Natural killer cell (primary cell): ENCODE data around the gene HACD4. TPM values are rescaled to one million over a fixed set of nuclear protein-coding genes. Genes with fewer than 3 reads are reported as not detected.
A peak's percentile ranks its signal among the peaks of the same experiment; 100 is the strongest.

Experiments used
- ATAC-seq, 3 donors: fragments of 150-1000 bp in 2 of 3; fragments of 200-7000 bp in 1 of 3; cut with Tn5 transposase; 1 replicate in 1 of 3; 2 replicates in 2 of 3; pipeline ENCODE4 v1.10.0; 2021; ENCODE audit warnings: mild to moderate bottlenecking in 2 of 3, moderate library complexity in 2 of 3
- DNase-seq, 2 donors: peaks; one replicate each; pipeline versions ENCODE4 v3.0.0 to v3.0.0-alpha.2; 2013 to 2021; ENCODE audit warnings: mixed read lengths in 1 of 2
- H3K27ac ChIP-seq: one replicate; pipeline ENCODE4 v1.5.1; 2013; ENCODE audit warnings: mild to moderate bottlenecking, low read length
- H3K27me3 ChIP-seq: one replicate; pipeline ENCODE4 v1.6.1; 2013; ENCODE audit warnings: low read length; ENCODE audit not compliant: control insufficient read depth, insufficient read depth
- H3K36me3 ChIP-seq: one replicate; pipeline ENCODE4 v1.6.1; 2013; ENCODE audit warnings: low read length; ENCODE audit not compliant: control insufficient read depth, insufficient read depth
- H3K4me1 ChIP-seq: one replicate; pipeline ENCODE4 v1.6.1; 2013; ENCODE audit warnings: low read length; ENCODE audit not compliant: control insufficient read depth, insufficient read depth
- H3K4me3 ChIP-seq: one replicate; pipeline ENCODE4 v1.5.1; 2013; ENCODE audit warnings: low read length
- H3K9me3 ChIP-seq: one replicate; pipeline ENCODE4 v1.6.1; 2013; ENCODE audit warnings: low read length; ENCODE audit not compliant: control insufficient read depth, insufficient read depth
- H3K27ac Mint-ChIP-seq, 2 donors: one replicate each; pipeline ENCODE4 v1.8.0; 2022; ENCODE audit warnings: mild to moderate bottlenecking in 2 of 2, mixed read lengths in 2 of 2, moderate library complexity in 1 of 2
- H3K27me3 Mint-ChIP-seq, 2 donors: one replicate each; pipeline ENCODE4 v1.8.0; 2022; ENCODE audit warnings: low read depth in 2 of 2, mixed read lengths in 2 of 2
- H3K36me3 Mint-ChIP-seq: one replicate; pipeline ENCODE4 v1.8.0; 2022; ENCODE audit warnings: mixed read lengths
- H3K4me1 Mint-ChIP-seq, 2 donors: one replicate each; pipeline ENCODE4 v1.8.0; 2022; ENCODE audit warnings: mixed read lengths in 2 of 2
- H3K4me3 Mint-ChIP-seq: one replicate; pipeline ENCODE4 v1.8.0; 2022; ENCODE audit warnings: mild to moderate bottlenecking, moderate library complexity, mixed read lengths
- H3K9me3 Mint-ChIP-seq, 2 donors: one replicate each; pipeline ENCODE4 v1.8.0; 2022; ENCODE audit warnings: mixed read lengths in 2 of 2
- CTCF ChIP-seq: fragments of 200-600 bp; IDR thresholded peaks from one replicate; pipeline ENCODE4 v1.8.0; 2022; ENCODE audit warnings: antibody characterized with exemption
- WGBS: methylation state at CpG from one replicate; pipeline ENCODE4 v1.1.7; 2013; ENCODE audit warnings: missing lambda C conversion rate; ENCODE audit not compliant: insufficient coverage; 5-methylcytosine and 5-hydroxymethylcytosine counted together
- intact Hi-C: fragments of 100-400 bp; cut with micrococcal nuclease; formaldehyde crosslinking; loops from one replicate; pipeline ENCODE4 v1.14.2; 2022
- total RNA-seq, 4 donors: library from RNA; stranded (reverse); fragments of 120-200 nt in 1 of 4; gene quantifications; one replicate each; pipeline versions ENCODE4 v1.2.3 to v1.2.4, GENCODE V29; 2013 to 2022

HACD4 gene
- 10 to 100 TPM; 14.0 to 16.5 (median 14.4) TPM for total RNA-seq
- 26.0 TPM for total RNA-seq (2013)

- peak within 1 kb of the TSS; percentile 52 for H3K4me3 ChIP-seq
- peaks cover 14% of the 10 kb centered on the region for H3K4me1 ChIP-seq
- H3K36me3 ChIP-seq = peaks cover 4% of the 10 kb centered on the region
- no peak for TF ChIP-seq CTCF
- Mint-ChIP-seq H3K27me3 (no peaks in the 10 kb centered on the region), H3K9me3 (no peaks in the 10 kb centered on the region), H3K36me3 (no peaks in the 10 kb centered on the region), H3K27ac (peak within 1 kb of the TSS in 1 of 2 donors; percentile 68), H3K4me3 (peak within 1 kb of the TSS; percentile 69), H3K4me1 (peaks cover 24 to 32% of the 10 kb centered on the region in 2 donors)
- DNase-seq (peak; percentile 58 to 80), ATAC-seq (peak; percentile 75 to 87 (median 83))
- peak within 1 kb of the TSS; percentile 78 for H3K27ac ChIP-seq
- under 1% methylated on average over 45 of the region's 46 CpGs for WGBS
- H3K27me3 ChIP-seq = no peaks in the 10 kb centered on the region
- H3K9me3 ChIP-seq = no peaks in the 10 kb centered on the region
- intact Hi-C loops = loop anchor here (1.0 to 5.0 kb wide), 3 partner anchors 30 to 409 kb away; partner anchors contain the start of gene MLLT3
These were observed at the start of gene HACD4 for GRCh38 chr9:21031091-21031807. HACD4 (minus strand) TSS chr9:21031640; CDS start chr9:21031590, 50 bp downstream.

- no peaks in the 10 kb centered on the region for H3K9me3 Mint-ChIP-seq
- no CpG with 5 or more reads among the region's 1 CpG for WGBS
- H3K4me3 Mint-ChIP-seq = no peak overlapping the region
- no peak for TF ChIP-seq CTCF
- intact Hi-C loops = no loop called here
- no peaks in the 10 kb centered on the region for H3K36me3 ChIP-seq
- peaks cover 14 to 26% of the 10 kb centered on the region in 2 donors for H3K4me1 Mint-ChIP-seq
- DNase-seq (no peak), ATAC-seq (no peak)
- H3K36me3 Mint-ChIP-seq = no peaks in the 10 kb centered on the region
- H3K27me3 Mint-ChIP-seq = no peaks in the 10 kb centered on the region
- no peak overlapping the region for H3K27ac ChIP-seq
- H3K4me3 ChIP-seq = no peak overlapping the region
- H3K27ac Mint-ChIP-seq = peak overlapping the region in 1 of 2 donors; percentile 13
- H3K9me3 ChIP-seq = no peaks in the 10 kb centered on the region
- H3K4me1 ChIP-seq = peaks cover 4% of the 10 kb centered on the region
- H3K27me3 ChIP-seq = no peaks in the 10 kb centered on the region
These were observed 49.4 kb upstream of the HACD4 start for GRCh38 chr9:21080793-21081192.

GRCh38 chr9:21078702-21079101 lies 47.3 kb upstream of the HACD4 start:
- no peak overlapping the region for H3K27ac ChIP-seq
- intact Hi-C loops = no loop called here
- DNase-seq (peak in 1 of 2 donors; percentile 50), ATAC-seq (peak in 2 of 3 donors; percentile 43 to 51)
- H3K36me3 ChIP-seq = no peaks in the 10 kb centered on the region
- Mint-ChIP-seq H3K4me3 (no peak overlapping the region), H3K27me3 (no peaks in the 10 kb centered on the region), H3K27ac (peak overlapping the region in 1 of 2 donors; percentile 19), H3K9me3 (no peaks in the 10 kb centered on the region), H3K36me3 (no peaks in the 10 kb centered on the region), H3K4me1 (peaks cover 14 to 26% of the 10 kb centered on the region in 2 donors)
- H3K27me3 ChIP-seq = no peaks in the 10 kb centered on the region
- no CpG with 5 or more reads among the region's 1 CpG for WGBS
- H3K4me3 ChIP-seq = no peak overlapping the region
- H3K9me3 ChIP-seq = no peaks in the 10 kb centered on the region
- TF ChIP-seq CTCF = no peak
- H3K4me1 ChIP-seq = peaks cover 4% of the 10 kb centered on the region
